AG10803 (cell line): ENCODE results near the gene TBX10.

Source experiments
- DNase-seq: peaks from one replicate; pipeline ENCODE4 v3.0.0; 2010; ENCODE audit warnings: low read depth
- H3K4me3 ChIP-seq: 2 replicates; pipeline ENCODE4 v1.5.1; 2011; ENCODE audit warnings: mild to moderate bottlenecking, low read length, control low read depth
- CTCF ChIP-seq: conservative IDR thresholded peaks from 2 replicates; pipeline ENCODE4 v1.5.1; 2011; ENCODE audit warnings: mild to moderate bottlenecking, low read length, control low read depth, inconsistent platforms

Gene TBX10

GRCh38 chr11:67666676-67667489 lies 27.3 kb upstream of the TBX10 start:
- no peak overlapping the region for H3K4me3 ChIP-seq
- no peak for DNase-seq
- TF ChIP-seq CTCF, result no peak

- no peak for DNase-seq
- no peak for TF ChIP-seq CTCF
- no peak overlapping the region for H3K4me3 ChIP-seq
Measured at GRCh38 chr11:67666303-67666645, 26.7 kb upstream of the TBX10 start.

GRCh38 chr11:67665541-67666302 lies 26.2 kb upstream of the TBX10 start:
- H3K4me3 ChIP-seq, result no peak overlapping the region
- no peak for TF ChIP-seq CTCF
- DNase-seq, result no peak

- DNase-seq, result no peak
- no peak overlapping the region for H3K4me3 ChIP-seq
- no peak for TF ChIP-seq CTCF
Measured at GRCh38 chr11:67664696-67665540, 25.4 kb upstream of the TBX10 start.

GRCh38 chr11:67664213-67664585 lies 24.6 kb upstream of the TBX10 start:
- DNase-seq, result no peak
- TF ChIP-seq CTCF, result no peak

GRCh38 chr11:67663532-67664212 lies 24.1 kb upstream of the TBX10 start:
- no peak for DNase-seq
- H3K4me3 ChIP-seq, result no peak overlapping the region
- no peak for TF ChIP-seq CTCF

More at GRCh38 chr11:67664213-67664585, 24.6 kb upstream of the TBX10 start:
- no peak overlapping the region for H3K4me3 ChIP-seq
